K562 (cell line): ENCODE measurements around the gene CBX3. TPM values are rescaled to one million over a fixed set of nuclear protein-coding genes. Genes with fewer than 3 reads are reported as not detected.
A peak's percentile ranks its signal among the peaks of the same experiment; 100 is the strongest.

Source experiments
- ATAC-seq: fragments of 200-7000 bp; cut with Tn5 transposase; 3 replicates; pipeline ENCODE4 v1.9.1; 2020; ENCODE audit warnings: moderate library complexity
- BruUV-seq: library from RNA; stranded (reverse); fragments of 400-500 nt; replicated peaks from 2 replicates; lab custom pipeline; 2021; lab: Mats Ljungman, UMichigan
- CTCF ChIA-PET: fragments of 300-600 bp; formaldehyde crosslinking; extraction: SDS; loops from one replicate; lab custom pipeline; 2021; ENCODE audit warnings: low intra/inter-chr PET ratio; lab: Yijun Ruan, JAX
- POLR2A ChIA-PET: fragments of 300-600, 350-650 bp; sonication (Branson Sonifier 250); formaldehyde crosslinking; extraction: SDS; loops from one replicate; lab custom pipeline; 2021; ENCODE audit warnings: antibody characterized with exemption, inconsistent platforms; lab: Yijun Ruan, JAX
- DNase-seq, 4 experiments: peaks; one replicate each; pipeline versions ENCODE4 v3.0.0 to v3.0.0-alpha.2; 2011 to 2018; ENCODE audit warnings: low spot score in 3 of 4, mixed read lengths in 3 of 4; ENCODE audit errors: extremely low read depth in 1 of 4
- FAIRE-seq: peaks from 2 replicates; lab custom pipeline; 2011; peaks lifted over from hg19 to GRCh38; lab: Jason Lieb, UNC
- H2AFZ ChIP-seq: 2 replicates; pipeline ENCODE4 v1.6.0; 2011; ENCODE audit warnings: low read depth, low read length, control low read depth, inconsistent platforms
- H3K27ac ChIP-seq: fragments of 200-600 bp; 3 replicates; pipeline ENCODE4 v1.8.0; 2011; ENCODE audit warnings: low read depth, mild to moderate bottlenecking, control low read depth, inconsistent platforms, low read length, moderate library complexity, mixed read lengths; ENCODE audit errors: extremely low read depth
- H3K27me3 ChIP-seq, 2 experiments: fragments of 300-600 bp in 1 of 2; 2 replicates in 1 of 2; 3 replicates in 1 of 2; pipeline versions ENCODE4 v1.6.0 to v1.8.0; 2011; ENCODE audit warnings: inconsistent platforms in 2 of 2, low read length in 2 of 2, mild to moderate bottlenecking in 1 of 2, mixed read lengths in 1 of 2, moderate library complexity in 1 of 2; ENCODE audit not compliant: control insufficient read depth in 2 of 2, insufficient read depth in 2 of 2
- H3K36me3 ChIP-seq: fragments of 300-600 bp; 3 replicates; pipeline ENCODE4 v1.8.0; 2011; ENCODE audit warnings: mild to moderate bottlenecking, low read length, inconsistent platforms; ENCODE audit not compliant: control insufficient read depth, insufficient read depth
- H3K4me1 ChIP-seq, 2 experiments: fragments of 200-600 bp in 1 of 2; replicated peaks in 1 of 2; 2 replicates in 1 of 2; 3 replicates in 1 of 2; pipeline versions ENCODE4 v1.5.1 to v1.8.0; 2011; ENCODE audit warnings: inconsistent platforms in 2 of 2, low read length in 2 of 2, mild to moderate bottlenecking in 1 of 2, mixed read lengths in 1 of 2, moderate library complexity in 1 of 2; ENCODE audit not compliant: control insufficient read depth in 2 of 2, insufficient read depth in 2 of 2
- H3K4me2 ChIP-seq: 2 replicates; pipeline ENCODE4 v1.6.1; 2011; ENCODE audit warnings: low read length, control low read depth, inconsistent platforms, mixed read lengths; ENCODE audit not compliant: insufficient read depth
- H3K4me3 ChIP-seq: fragments of 200-600 bp; sonication (generic), shearing (Covaris generic); 2 replicates; pipeline ENCODE4 v1.5.1; 2016; ENCODE audit warnings: control low read depth, inconsistent platforms
- H3K79me2 ChIP-seq: fragments of 200-600 bp; 3 replicates; pipeline ENCODE4 v1.8.0; 2011; ENCODE audit warnings: low read length, inconsistent platforms; ENCODE audit not compliant: control insufficient read depth, insufficient read depth
- H3K9ac ChIP-seq, 2 experiments: 2 replicates each; pipeline versions ENCODE4 v1.6.0 to v1.6.1; 2011; ENCODE audit warnings: low read depth in 2 of 2, low read length in 2 of 2, control low read depth in 1 of 2, inconsistent platforms in 1 of 2, mild to moderate bottlenecking in 1 of 2, mixed read lengths in 1 of 2; ENCODE audit not compliant: insufficient read depth in 1 of 2
- H3K9me1 ChIP-seq: one replicate; pipeline ENCODE4 v1.6.0; 2011; ENCODE audit warnings: inconsistent platforms, mild to moderate bottlenecking, low read length, moderate library complexity; ENCODE audit not compliant: control insufficient read depth, insufficient read depth
- H3K9me3 ChIP-seq: replicated peaks from 2 replicates; pipeline ENCODE4 v1.5.1; 2011; ENCODE audit warnings: low read depth, low read length, inconsistent platforms; ENCODE audit not compliant: control insufficient read depth, insufficient read depth
- H4K20me1 ChIP-seq: replicated peaks from 2 replicates; pipeline ENCODE4 v1.6.1; 2011; ENCODE audit warnings: low read length, inconsistent platforms, mixed read lengths; ENCODE audit not compliant: control insufficient read depth, insufficient read depth
- FOXJ3 ChIP-seq: sonication (generic); formaldehyde crosslinking; IDR thresholded peaks from 2 replicates; pipeline ENCODE4 v1.4.0; 2020; ENCODE audit warnings: mild to moderate bottlenecking, missing genetic modification reagents
- KHSRP ChIP-seq: fragments of 450-650 bp; IDR thresholded peaks from 2 replicates; pipeline ENCODE4 v1.6.1; 2017
- PCBP2 ChIP-seq: fragments of 200-400 bp; formaldehyde crosslinking; IDR thresholded peaks from 2 replicates; pipeline ENCODE4 v1.6.1; 2018; ENCODE audit warnings: low read length, low read depth, mild to moderate bottlenecking, moderate library complexity; ENCODE audit not compliant: poor library complexity, severe bottlenecking
- PML ChIP-seq: IDR thresholded peaks from 2 replicates; pipeline ENCODE4 v1.6.1; 2012; ENCODE audit warnings: low read length, inconsistent platforms
- POLR2AphosphoS5 ChIP-seq: IDR thresholded peaks from 2 replicates; pipeline ENCODE4 v1.6.1; 2011; ENCODE audit warnings: mild to moderate bottlenecking, low read depth, low read length, moderate library complexity; ENCODE audit not compliant: control insufficient read depth, insufficient read depth
- POLR2G ChIP-seq: fragments of 200-400 bp; formaldehyde crosslinking; IDR thresholded peaks from 2 replicates; pipeline ENCODE4 v1.6.1; 2017; ENCODE audit warnings: low read depth, mild to moderate bottlenecking, antibody characterized with exemption, low read length, moderate library complexity
- RBFOX2 ChIP-seq: fragments of 200-400 bp; formaldehyde crosslinking; IDR thresholded peaks from 2 replicates; pipeline ENCODE4 v1.6.1; 2017; ENCODE audit warnings: low read depth, mild to moderate bottlenecking, low read length, moderate library complexity
- RBM22 ChIP-seq: fragments of 200-400 bp; formaldehyde crosslinking; IDR thresholded peaks from 2 replicates; pipeline ENCODE4 v1.6.1; 2018; ENCODE audit warnings: low read length, low read depth; ENCODE audit not compliant: poor library complexity, severe bottlenecking
- RFX5 ChIP-seq: IDR thresholded peaks from 2 replicates; pipeline ENCODE4 v1.6.1; 2011; ENCODE audit warnings: low read depth, mild to moderate bottlenecking, improper control_type of control experiment, low read length
- SMAD4 ChIP-seq: fragments of 250-450 bp; sonication (Bioruptor Pico); conservative IDR thresholded peaks from 2 replicates; pipeline ENCODE4 v1.8.0; 2021; ENCODE audit warnings: inconsistent platforms, mild to moderate bottlenecking, moderate library complexity
- TSC22D4 ChIP-seq: fragments of 450-650 bp; IDR thresholded peaks from 2 replicates; pipeline ENCODE4 v1.6.1; 2016; ENCODE audit warnings: missing genetic modification characterization, missing biosample characterization, control low read depth
- YY1 ChIP-seq, 3 experiments: IDR thresholded peaks; 2 replicates each; pipeline ENCODE4 v1.6.1; 2011; ENCODE audit warnings: low read length in 2 of 3, mild to moderate bottlenecking in 2 of 3, moderate library complexity in 2 of 3, borderline replicate concordance in 1 of 3, control low read depth in 1 of 3, low read depth in 1 of 3; ENCODE audit not compliant: insufficient read depth in 3 of 3, insufficient replicate concordance in 2 of 3, control insufficient read depth in 1 of 3, insufficient read length in 1 of 3; ENCODE audit errors: extremely low read depth in 1 of 3
- ZFX ChIP-seq: sonication (generic); formaldehyde crosslinking; IDR thresholded peaks from 2 replicates; pipeline ENCODE4 v1.8.0; 2022; ENCODE audit warnings: mild to moderate bottlenecking, missing genetic modification reagents, moderate library complexity
- ZNF124 ChIP-seq: sonication (generic); formaldehyde crosslinking; IDR thresholded peaks from 2 replicates; pipeline ENCODE4 v1.8.1; 2022; ENCODE audit warnings: missing genetic modification reagents
- ZNF134 ChIP-seq: fragments of 250-450 bp; sonication (Bioruptor Pico); conservative IDR thresholded peaks from 2 replicates; pipeline ENCODE4 v1.4.0; 2020
- WGBS: fragments of 100-300 bp; shearing (Covaris generic); methylation state at CpG from one replicate; pipeline ENCODE4 v1.1.6; 2016; ENCODE audit warnings: low coverage, mixed read lengths; ENCODE audit not compliant: insufficient coverage; ENCODE audit errors: missing lambda C conversion rate; 5-methylcytosine and 5-hydroxymethylcytosine counted together
- in situ Hi-C: fragments of 300-500 bp; cut with MboI; formaldehyde crosslinking; loops from 4 replicates; pipeline ENCODE4 v1.15.0; 2018; ENCODE audit warnings: inconsistent platforms, mixed read lengths
- intact Hi-C: fragments of 100-400 bp; cut with micrococcal nuclease; formaldehyde crosslinking; loops from 2 replicates; pipeline ENCODE4 v1.14.2; 2022
- polyA plus RNA-seq, 8 experiments: library from polyadenylated mRNA; depleted of rRNA in 4 of 8; stranded (reverse) in 5 of 8; unstranded in 3 of 8; fragments of >200 nt; fragmentation: Nextera tagmentation in 2 of 8; fragmentation: Illumina TruSeq in 1 of 8; extraction: Ambion mirVana in 2 of 8; extraction: Trizol in 1 of 8; gene quantifications; 2 replicates each; pipeline versions ENCODE4 v1.2.1 to v1.2.3, GENCODE V29; 2011 to 2014; ENCODE audit warnings: inconsistent platforms in 1 of 8, missing spikeins in 1 of 8
- total RNA-seq, 7 experiments: library from RNA; depleted of rRNA in 6 of 7; stranded (reverse); fragments of >200 nt in 6 of 7; fragmentation: Illumina TruSeq in 2 of 7; extraction: Trizol in 2 of 7; gene quantifications; 2 replicates each; pipeline versions ENCODE4 v1.2.1 to v1.2.3, GENCODE V29; 2011 to 2021; ENCODE audit warnings: low replicate concordance in 1 of 7
- TF ChIP-seq, protein P1 (sequence below): fragments of 250-450 bp; sonication (Bioruptor Pico); IDR thresholded peaks from 2 replicates; pipeline ENCODE4 v1.5.0; 2021
- TF ChIP-seq, protein P2 (sequence below): fragments of 450-650 bp; IDR thresholded peaks from 2 replicates; pipeline ENCODE4 v1.6.1; 2018; ENCODE audit not compliant: partially characterized antibody

CBX3 gene
- total and polyA plus RNA-seq, 9 of the 15 experiments (the other 6 are each of a cell fraction or from before 2014, with no cell fraction given), result 198 to 413 (median 328) TPM

DNA sequence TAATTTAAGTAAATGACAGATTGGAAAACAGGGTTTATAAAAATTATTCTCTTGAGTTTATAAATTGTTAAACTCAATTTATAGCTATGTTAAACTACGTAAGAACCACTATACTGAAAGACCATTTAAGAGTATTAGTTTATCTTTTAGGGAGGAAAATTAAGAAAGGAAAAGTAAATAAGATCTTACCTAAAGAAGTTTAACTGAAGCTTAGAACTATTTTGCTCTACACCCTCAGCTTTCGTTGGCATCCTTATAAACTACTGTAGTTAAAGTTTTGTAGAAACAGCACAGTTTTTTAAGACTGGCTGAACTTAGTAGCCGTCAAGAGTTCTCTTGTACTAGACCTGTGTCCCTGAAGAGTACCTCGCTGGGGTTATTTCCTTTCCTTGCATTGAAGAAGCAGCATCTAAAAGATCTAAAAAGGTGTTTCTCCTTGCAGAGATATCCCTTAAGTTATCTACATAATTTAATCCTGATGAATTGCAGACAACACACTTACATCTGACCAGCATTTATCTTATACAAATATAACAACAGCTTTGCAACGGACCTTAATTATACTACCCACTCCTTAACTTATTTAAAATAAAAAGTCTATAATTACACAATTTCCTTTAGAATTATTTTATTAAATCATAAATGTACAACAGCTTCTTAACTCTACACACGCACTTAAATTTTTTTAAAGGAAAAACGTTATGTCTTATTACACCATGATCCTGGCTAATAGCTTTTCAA lies 10.1 kb upstream of the CBX3 start:
- POLR2A ChIA-PET, result interaction anchor here (0.6 to 2.4 kb wide), 10 partner anchors 9 to 296 kb away, joined by 3 to 19 read pairs (median 3); partner anchors contain the start of genes CBX3, HNRNPA2B1 and NFE2L3
- CTCF ChIA-PET, result interaction anchor here (0.7 kb wide), 1 partner anchor 299 kb away, joined by 4 read pairs; no protein-coding TSS in a partner anchor
- Histone ChIP-seq H3K4me2 (no peak overlapping the region), H4K20me1 (peaks cover 41% of the 10 kb centered on the region), H3K36me3 (peaks cover 88% of the 10 kb centered on the region), H3K9ac (no peak overlapping the region), H3K4me1 (peaks cover 3 to 30% of the 10 kb centered on the region in 2 experiments; a peak in 3 of 5 replicates), H3K9me3 (no peaks in the 10 kb centered on the region), H2AFZ (no peak overlapping the region), H3K4me3 (no peak overlapping the region), H3K27me3 (no peaks in the 10 kb centered on the region), H3K79me2 (peaks cover 53% of the 10 kb centered on the region), H3K9me1 (no peaks in the 10 kb centered on the region), H3K27ac (no peak overlapping the region)
- FAIRE-seq (no peak), ATAC-seq (no peak), DNase-seq (no peak)
- TF ChIP-seq KHSRP (0 out of 2 replicates have a peak, but pooled peaks have one; percentile 38), TSC22D4 (no peak), PML (0 out of 2 replicates have a peak, but pooled peaks have one; percentile 31), RFX5 (no peak), RBM22 (peak; percentile 83), FOXJ3 (CRISPR knock-in tag) (no peak), YY1 (IDR thresholded peaks at IDR 0.05; ENCODE audit: borderline replicate concordance in 1 of 3, control insufficient read depth in 1 of 3, extremely low read depth in 1 of 3, insufficient read depth in 3 of 3, insufficient read length in 1 of 3, insufficient replicate concordance in 2 of 3, low read depth in 1 of 3, low read length in 2 of 3) (no peak), ZNF124 (CRISPR knock-in tag) (no peak), PCBP2 (peak; percentile 46), ZFX (CRISPR knock-in tag) (no peak), ZNF134 (CRISPR knock-in tag) (no peak), RBFOX2 (peak; percentile 58), SMAD4 (CRISPR knock-in tag) (no peak), POLR2G (peak; percentile 57), POLR2AphosphoS5 (0 out of 2 replicates have a peak, but pooled peaks have one; percentile 47)
- TF ChIP-seq, protein P1, sequence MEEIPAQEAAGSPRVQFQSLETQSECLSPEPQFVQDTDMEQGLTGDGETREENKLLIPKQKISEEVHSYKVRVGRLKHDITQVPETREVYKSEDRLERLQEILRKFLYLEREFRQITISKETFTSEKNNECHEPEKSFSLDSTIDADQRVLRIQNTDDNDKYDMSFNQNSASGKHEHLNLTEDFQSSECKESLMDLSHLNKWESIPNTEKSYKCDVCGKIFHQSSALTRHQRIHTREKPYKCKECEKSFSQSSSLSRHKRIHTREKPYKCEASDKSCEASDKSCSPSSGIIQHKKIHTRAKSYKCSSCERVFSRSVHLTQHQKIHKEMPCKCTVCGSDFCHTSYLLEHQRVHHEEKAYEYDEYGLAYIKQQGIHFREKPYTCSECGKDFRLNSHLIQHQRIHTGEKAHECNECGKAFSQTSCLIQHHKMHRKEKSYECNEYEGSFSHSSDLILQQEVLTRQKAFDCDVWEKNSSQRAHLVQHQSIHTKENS (CRISPR knock-in tag), result no peak
- TF ChIP-seq, protein P2, sequence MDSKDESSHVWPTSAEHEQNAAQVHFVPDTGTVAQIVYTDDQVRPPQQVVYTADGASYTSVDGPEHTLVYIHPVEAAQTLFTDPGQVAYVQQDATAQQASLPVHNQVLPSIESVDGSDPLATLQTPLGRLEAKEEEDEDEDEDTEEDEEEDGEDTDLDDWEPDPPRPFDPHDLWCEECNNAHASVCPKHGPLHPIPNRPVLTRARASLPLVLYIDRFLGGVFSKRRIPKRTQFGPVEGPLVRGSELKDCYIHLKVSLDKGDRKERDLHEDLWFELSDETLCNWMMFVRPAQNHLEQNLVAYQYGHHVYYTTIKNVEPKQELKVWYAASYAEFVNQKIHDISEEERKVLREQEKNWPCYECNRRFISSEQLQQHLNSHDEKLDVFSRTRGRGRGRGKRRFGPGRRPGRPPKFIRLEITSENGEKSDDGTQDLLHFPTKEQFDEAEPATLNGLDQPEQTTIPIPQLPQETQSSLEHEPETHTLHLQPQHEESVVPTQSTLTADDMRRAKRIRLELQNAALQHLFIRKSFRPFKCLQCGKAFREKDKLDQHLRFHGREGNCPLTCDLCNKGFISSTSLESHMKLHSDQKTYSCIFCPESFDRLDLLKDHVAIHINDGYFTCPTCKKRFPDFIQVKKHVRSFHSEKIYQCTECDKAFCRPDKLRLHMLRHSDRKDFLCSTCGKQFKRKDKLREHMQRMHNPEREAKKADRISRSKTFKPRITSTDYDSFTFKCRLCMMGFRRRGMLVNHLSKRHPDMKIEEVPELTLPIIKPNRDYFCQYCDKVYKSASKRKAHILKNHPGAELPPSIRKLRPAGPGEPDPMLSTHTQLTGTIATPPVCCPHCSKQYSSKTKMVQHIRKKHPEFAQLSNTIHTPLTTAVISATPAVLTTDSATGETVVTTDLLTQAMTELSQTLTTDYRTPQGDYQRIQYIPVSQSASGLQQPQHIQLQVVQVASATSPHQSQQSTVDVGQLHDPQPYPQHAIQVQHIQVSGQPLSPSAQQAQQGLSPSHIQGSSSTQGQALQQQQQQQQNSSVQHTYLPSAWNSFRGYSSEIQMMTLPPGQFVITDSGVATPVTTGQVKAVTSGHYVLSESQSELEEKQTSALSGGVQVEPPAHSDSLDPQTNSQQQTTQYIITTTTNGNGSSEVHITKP, result no peak
- in situ Hi-C loops, result no loop called here
- WGBS, result 83% methylated on average over 7 of the region's 7 CpGs
- intact Hi-C loops, result no loop called here
- BruUV-seq, result no TSS peak
